Activated naive CD8-positive, alpha-beta T cell treated with anti-CD3 and anti-CD28 coated beads, Interleukin-2, amount 50 U/mL, for 16 hours (primary cell): ENCODE data around the gene BORCS5.
"Not testable (repeated sequence)": the region's sequence is repeated elsewhere in the genome, so short reads cannot be mapped to it uniquely, and the experiment has no call there.

Source experiments
- DNase-seq: peaks from one replicate; pipeline ENCODE4 v3.0.0-alpha.2; 2020; ENCODE audit warnings: low read depth, low spot score

BORCS5 gene

GRCh38 chr12:12392413-12392812, 35.5 kb downstream of the BORCS5 start:
- no peak for DNase-seq

GRCh38 chr12:12393171-12393570, 36.3 kb downstream of the BORCS5 start:
- no peak for DNase-seq

DNA sequence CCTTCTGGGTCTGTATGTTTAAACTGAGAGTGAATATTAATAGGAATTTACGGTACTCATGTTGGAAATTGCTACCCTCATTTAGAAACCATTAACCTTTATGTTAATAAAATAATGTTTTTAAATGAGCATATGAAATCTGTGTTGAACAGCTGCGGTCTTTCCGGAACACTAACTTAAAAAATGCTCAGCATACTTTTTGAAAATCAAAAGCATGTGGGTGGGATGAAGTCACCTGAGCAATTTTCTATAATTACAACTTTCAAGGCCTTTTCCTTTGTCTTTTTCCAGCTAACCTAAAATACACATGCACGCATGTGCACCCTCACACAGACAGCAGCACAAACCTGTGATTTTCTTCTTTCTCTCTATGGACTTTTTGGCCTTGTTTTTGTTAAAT, 39.8 kb downstream of the BORCS5 start:
- no peak for DNase-seq

- no peak for DNase-seq
Observed at GRCh38 chr12:12397184-12397583, 40.3 kb downstream of the BORCS5 start.

- DNase-seq, result no peak
Observed at GRCh38 chr12:12398026-12398859, 41.4 kb downstream of the BORCS5 start.

GRCh38 chr12:12399161-12399560, 42.3 kb downstream of the BORCS5 start:
- no peak for DNase-seq

GRCh38 chr12:12399776-12400305, 43.0 kb downstream of the BORCS5 start:
- no peak for DNase-seq

- no peak for DNase-seq
Observed at GRCh38 chr12:12400793-12401192, 43.9 kb downstream of the BORCS5 start.

- DNase-seq, result no peak
Observed at GRCh38 chr12:12403264-12404248, 46.7 kb downstream of the BORCS5 start.

GRCh38 chr12:12404297-12404696, 47.4 kb downstream of the BORCS5 start:
- DNase-seq, result no peak

DNA sequence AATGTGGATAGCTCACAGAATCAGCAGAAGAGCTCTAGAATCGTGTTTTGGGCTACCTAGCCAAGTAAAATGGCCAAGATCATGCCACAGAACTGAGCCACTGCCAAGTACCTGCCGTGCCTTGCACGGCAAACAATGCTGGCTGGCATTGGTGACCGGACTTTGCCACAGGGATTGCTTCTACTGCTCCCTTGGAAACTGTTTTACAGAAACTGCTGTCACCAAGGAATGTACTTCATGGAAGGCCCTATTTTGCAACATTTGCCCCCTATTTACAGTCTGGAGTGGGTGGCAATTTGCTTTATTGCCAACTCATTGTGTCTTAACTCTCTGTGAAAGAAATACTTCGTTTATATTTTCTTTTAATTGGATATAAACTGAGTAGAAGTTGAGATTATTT, 49.0 kb downstream of the BORCS5 start:
- DNase-seq, result no peak

DNA sequence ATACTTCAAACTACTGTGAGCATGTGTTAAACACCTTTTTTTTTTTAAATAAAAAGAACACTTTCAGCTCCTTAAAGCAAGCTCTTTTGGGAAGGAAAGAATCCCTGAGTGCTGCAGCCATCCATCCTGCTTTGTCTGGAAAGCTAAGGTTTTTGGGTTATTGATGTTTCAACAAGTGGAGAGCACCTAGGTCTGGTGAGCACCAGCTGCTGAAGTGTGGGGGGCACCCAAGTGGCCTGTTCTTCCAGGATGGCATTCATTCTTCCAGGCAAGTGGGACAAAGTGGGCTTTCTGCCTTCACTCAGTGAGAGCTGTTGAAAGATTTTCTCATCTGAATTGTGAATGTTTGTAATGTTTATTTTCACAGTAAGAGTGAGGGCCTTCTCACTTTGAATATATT, 49.9 kb downstream of the BORCS5 start:
- no peak for DNase-seq

DNA sequence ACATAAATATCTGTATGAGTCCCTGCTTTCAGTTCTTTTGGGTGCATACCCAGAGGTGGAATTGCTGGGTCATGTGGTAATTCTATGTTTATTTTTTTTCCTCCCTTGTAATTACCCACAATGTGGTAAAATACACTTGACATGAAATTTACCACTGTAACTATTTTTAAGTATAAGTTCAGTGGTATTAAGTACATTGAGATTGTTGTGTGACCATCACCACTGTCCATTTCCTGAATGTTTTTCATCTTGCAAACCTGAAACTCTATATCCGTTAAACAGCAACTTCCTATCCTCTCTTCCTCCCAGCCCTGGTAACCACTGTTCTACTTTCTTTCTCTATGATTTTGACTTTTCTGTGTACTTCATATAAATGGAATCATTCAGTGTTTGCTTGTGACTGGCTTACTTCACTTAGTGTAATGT, 51.4 kb downstream of the BORCS5 start:
- no peak for DNase-seq

- DNase-seq, result not testable (repeated sequence)
Observed at GRCh38 chr12:12409337-12409736, 52.5 kb downstream of the BORCS5 start.

DNA sequence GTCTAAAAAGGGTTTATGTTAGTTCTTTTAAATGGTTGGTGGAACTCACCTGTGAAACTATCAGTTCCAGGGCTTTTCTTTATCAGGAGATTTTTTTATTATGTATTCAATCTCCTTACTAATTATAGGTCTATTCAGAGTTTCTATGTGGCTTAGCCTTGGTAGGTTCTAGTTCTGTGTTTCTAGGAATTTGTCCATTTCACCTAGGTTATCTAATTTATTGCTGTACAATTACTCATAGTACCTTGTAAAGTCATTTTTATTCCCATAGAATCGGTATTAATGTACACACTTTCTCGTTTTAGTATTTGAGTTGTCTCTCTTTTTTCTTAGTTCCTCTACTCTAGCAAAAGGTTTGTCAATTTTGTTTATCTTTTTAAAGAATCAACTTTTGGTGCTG, 59.0 kb downstream of the BORCS5 start:
- no peak for DNase-seq

- not testable (repeated sequence) for DNase-seq
Observed at GRCh38 chr12:12419165-12419564, 62.3 kb downstream of the BORCS5 start.

DNA sequence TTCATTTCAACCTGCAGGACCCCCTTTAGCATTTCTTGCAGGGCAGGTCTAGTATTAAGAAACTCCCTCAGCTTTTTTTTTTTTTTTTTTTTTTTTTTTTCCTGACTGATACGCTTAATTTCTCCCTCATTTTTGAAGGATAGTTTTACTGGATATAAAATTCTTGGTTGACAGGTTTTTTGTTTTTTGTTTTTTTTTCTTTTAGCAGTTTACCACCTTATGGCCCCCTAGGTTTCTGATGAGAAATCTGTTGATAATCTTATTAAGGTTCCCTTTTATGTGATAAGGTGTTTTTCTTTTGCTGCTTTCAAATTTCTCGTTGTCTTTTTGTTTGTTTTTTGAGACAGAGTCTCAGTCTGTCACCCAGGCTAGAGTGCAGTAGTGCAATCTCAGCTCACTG, 66.5 kb downstream of the BORCS5 start:
- DNase-seq, result no peak

DNA sequence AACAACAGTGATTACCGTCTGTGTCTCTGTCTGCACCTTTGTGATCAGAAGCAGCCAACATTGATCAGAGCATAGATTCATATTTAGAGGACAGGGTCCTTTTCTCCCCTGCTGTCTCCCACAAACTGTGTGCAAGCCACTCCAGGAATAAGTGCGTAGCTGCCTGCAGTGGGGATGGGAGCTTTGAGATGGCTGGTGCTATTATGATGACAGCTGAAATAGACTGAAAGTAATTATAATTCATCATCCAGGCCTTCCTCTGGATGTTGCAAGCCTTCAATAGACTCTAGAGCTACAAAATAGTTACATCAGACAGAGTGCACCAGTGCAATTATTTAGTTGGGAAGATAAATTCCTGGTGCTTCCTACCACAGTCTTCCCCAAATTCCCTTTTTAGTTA, 68.1 kb downstream of the BORCS5 start:
- no peak for DNase-seq

- DNase-seq, result no peak
Observed at GRCh38 chr12:12425616-12426015, 68.7 kb downstream of the BORCS5 start.

- DNase-seq, result no peak
Observed at GRCh38 chr12:12427568-12427967, 70.7 kb downstream of the BORCS5 start.

GRCh38 chr12:12428047-12428446, 71.2 kb downstream of the BORCS5 start:
- DNase-seq, result no peak

DNA sequence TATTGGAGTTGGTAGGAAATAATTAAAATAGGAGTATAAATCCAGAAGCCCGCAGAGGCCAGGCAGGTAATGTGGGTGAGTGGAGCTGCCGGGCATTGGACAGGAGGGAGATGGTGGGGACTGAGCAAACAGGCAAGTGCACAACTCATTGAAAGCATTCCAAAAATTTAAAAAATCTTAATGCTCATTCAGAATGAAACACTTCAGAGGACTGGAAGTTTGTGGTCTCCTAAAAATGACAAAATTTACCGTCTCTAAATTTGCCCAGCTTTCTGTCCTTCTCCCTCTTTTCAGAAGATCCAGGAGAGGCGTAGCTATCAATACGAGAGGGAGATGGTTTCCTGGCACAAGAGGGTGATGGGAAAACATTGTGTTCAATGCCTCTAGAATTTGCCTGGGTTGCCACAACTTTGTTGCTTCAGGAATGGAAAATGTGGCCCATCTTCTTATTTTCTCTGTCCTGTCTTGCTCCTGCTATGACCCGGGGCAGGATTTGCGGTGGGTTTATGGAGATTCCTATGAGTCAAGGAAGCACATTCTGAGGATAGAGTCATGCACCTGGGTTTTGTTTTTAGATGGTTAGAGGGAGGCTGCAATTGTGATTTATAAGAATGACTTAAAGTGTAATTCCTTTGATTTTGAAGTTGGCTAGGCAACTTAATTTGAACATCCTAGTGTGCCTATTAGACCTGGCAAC, 72.2 kb downstream of the BORCS5 start:
- no peak for DNase-seq
